GM10266 (cell line): ENCODE results near the gene LYPD6B.

ENCODE experiments used
- DNase-seq: peaks from one replicate; pipeline ENCODE4 v3.0.0; 2012; ENCODE audit errors: extremely low spot score
- TF ChIP-seq, protein P1 (sequence below): IDR thresholded peaks from 2 replicates; pipeline ENCODE4 v1.5.1; 2012; ENCODE audit warnings: mild to moderate bottlenecking, low read depth; ENCODE audit not compliant: control insufficient read depth, insufficient read depth; ENCODE audit errors: missing control alignments

Gene LYPD6B

DNA sequence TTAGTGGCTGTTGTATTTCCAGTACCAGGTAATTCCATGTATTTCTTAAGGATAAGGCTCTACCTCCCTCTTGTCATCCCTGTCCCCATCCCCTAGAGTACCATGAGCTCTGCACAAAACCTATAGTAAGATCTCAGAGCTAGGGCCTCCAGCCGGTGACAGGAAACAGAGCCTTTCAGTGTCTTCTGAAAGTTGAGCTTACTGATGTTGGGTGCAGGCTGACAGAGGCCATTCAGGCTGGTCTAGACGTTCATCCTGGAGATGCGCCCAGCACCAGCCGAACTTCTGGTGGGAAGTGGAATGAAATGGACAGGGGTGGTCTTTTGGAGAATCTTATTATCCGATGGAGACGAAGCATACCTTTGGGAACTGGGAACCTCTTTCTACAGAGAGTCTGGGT is 16.7 kb upstream of the LYPD6B start:
- DNase-seq = no peak

DNA sequence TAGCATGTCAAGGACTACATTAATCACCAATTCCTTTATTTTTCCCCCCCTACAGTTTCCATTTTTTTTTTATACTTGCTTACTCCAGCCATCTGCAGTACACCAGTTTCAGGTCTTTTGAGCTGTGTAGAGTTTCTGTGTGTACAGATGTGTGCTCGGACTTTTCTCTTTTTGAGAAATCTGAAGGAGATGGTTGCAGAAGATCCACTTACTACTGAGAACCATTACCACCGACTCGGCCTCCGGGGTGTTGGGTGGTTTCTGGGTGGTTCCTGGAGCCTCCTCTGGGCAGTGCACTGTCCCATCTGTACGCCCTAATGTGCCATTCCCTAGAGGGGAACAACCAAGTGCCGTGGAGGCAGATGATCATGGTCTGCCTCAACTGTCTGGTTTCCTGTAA is 15.4 kb upstream of the LYPD6B start:
- TF ChIP-seq, protein P1, sequence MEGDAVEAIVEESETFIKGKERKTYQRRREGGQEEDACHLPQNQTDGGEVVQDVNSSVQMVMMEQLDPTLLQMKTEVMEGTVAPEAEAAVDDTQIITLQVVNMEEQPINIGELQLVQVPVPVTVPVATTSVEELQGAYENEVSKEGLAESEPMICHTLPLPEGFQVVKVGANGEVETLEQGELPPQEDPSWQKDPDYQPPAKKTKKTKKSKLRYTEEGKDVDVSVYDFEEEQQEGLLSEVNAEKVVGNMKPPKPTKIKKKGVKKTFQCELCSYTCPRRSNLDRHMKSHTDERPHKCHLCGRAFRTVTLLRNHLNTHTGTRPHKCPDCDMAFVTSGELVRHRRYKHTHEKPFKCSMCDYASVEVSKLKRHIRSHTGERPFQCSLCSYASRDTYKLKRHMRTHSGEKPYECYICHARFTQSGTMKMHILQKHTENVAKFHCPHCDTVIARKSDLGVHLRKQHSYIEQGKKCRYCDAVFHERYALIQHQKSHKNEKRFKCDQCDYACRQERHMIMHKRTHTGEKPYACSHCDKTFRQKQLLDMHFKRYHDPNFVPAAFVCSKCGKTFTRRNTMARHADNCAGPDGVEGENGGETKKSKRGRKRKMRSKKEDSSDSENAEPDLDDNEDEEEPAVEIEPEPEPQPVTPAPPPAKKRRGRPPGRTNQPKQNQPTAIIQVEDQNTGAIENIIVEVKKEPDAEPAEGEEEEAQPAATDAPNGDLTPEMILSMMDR = no peak
- DNase-seq = no peak

More for the DNA sequence above, 16.7 kb upstream of the LYPD6B start:
- TF ChIP-seq, protein P1 = no peak

DNA sequence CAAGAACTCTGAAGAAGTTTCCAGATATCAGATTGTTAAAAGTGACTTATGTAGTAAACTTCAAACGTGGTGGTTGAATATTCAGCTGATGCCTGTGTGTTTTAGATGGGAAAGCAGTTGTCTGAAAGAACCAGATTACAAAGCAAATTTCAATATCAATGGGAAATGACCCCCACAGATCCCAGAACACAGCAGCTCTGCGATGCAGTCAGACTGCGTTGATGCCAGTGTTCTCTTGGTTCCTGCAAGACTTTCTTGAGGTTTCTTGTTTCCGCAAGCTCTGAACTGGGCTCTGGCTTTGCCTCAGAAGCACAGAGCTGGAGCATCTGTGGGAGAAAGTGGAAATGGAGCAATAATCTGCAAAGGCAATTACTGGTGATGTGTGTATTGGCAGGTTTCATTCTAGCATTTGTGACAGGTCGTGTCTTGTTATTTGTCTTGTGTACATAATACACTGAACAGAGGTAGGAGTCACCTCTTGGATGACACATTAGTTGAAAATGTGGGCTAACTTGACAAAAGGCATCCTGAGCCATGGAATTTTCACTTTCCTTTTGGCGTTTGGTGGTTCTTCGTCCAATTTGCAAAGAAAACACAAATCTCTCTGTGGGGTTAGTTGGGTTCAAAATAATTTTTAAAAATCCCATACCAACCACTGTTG is 10.8 kb upstream of the LYPD6B start:
- TF ChIP-seq, protein P1 = no peak
- DNase-seq = no peak

DNA sequence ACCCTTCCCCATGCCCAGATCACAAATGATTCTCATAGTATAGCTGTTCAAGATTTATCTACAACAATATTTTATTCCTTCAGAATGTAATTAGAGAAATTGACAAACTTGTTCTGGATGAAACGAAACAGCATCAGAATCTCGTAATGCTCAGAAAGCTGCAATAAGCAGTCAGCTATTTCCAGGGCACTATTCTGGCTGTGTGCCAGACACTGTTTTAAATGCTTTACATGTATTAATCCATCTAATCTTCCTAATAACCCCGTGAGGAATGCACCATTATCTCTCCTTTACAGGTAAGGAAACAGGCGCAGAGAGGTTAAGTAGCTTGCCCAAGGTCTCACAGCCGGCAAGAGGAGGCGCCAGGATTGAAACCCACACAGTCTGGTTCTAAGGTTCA is 10.1 kb upstream of the LYPD6B start:
- no peak for DNase-seq
- TF ChIP-seq, protein P1 = no peak

DNA sequence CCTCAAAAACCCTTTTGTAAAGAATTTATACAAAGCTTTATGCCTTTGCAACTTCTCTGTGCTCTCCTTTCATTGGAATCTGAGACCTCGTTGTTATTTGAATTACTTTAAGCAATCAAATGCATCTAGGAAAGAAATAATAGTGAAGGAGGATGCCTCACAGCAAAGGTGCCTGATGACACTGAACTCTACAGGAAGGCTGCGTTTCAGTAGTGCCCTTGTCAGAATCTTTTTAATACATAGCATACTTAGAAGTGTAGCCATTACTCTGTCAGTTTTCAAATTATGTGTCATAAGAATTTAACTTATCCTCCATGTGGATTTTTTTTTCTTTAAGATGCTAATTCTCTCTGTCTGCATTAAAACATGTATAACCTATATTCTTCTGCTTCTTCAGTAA is 9.6 kb upstream of the LYPD6B start:
- no peak for DNase-seq
- TF ChIP-seq, protein P1 = no peak

DNA sequence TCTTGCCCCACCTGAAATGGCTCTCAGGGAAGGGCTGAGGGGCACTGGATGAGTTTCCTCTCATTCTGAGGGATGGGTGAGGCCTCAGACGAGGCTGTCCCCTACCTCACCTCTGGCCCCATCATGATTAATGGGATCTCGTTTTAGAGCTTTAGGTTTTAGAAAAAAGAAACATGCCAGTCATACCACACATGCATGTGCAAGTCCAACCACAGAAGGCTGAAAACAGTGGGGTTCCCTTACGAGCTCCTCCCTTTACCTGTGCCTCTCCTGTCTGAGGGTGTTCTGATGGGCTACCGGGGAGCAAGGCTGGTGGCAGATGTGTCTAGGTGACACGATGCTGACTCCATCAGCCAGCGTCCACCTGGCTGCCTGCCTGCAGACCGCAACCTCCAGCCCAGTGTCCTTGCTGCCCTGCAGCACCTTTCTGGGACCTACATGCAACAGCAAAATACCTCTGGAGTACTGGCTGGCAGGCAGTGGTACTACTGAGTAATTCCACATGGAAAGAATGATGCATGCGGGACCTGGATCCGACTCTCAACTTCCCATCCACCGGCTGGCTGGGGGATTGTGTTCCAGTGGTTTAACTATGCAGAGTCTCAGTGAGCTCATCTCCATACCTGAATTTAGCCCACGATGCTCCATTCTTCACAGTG is 9.1 kb upstream of the LYPD6B start:
- no peak for DNase-seq
- TF ChIP-seq, protein P1 = no peak

DNA sequence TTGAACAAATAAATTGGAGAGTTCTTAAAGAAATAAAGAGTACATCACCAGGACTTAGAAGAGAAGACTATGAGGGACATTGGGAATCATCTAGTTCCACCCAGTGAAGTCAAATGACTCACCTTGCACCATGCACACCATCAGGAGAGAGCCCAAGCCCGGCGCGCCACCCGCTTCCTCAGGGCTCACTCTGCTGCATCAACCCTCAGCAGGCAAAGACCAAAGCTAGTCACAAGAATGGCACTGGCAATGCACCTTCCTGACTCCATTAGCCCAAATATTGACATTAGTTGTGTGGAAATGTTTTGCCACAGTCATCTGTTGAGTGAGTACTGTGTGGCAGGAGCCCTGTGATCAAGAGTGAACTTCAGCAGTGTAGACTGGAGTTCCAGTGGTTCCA is 7.1 kb upstream of the LYPD6B start:
- TF ChIP-seq, protein P1 = no peak
- DNase-seq = no peak
